CD4-positive, CD25-positive, alpha-beta regulatory T cell (primary cell): Measurements from ENCODE around the gene DNAH8. TPM values are rescaled to one million over a fixed set of nuclear protein-coding genes. Genes with fewer than 3 reads are reported as not detected.

ENCODE experiments used
- ATAC-seq, 2 donors: fragments of 150-1000 bp; cut with Tn5 transposase; one replicate each; pipeline ENCODE4 v1.10.0; 2021; ENCODE audit warnings: low read depth in 2 of 2, moderate number of reproducible peaks in 2 of 2, moderate library complexity in 1 of 2
- DNase-seq, 3 donors: peaks; one replicate each; pipeline versions ENCODE4 v3.0.0 to v3.0.0-alpha.2; 2012 to 2022; ENCODE audit warnings: mixed read lengths in 1 of 3
- H3K27ac ChIP-seq: one replicate; pipeline ENCODE4 v1.7.0; 2013; ENCODE audit warnings: mild to moderate bottlenecking, low read length; ENCODE audit not compliant: insufficient read depth, poor library complexity, severe bottlenecking
- H3K27me3 ChIP-seq: one replicate; pipeline ENCODE4 v1.7.0; 2013; ENCODE audit warnings: low read length; ENCODE audit not compliant: control insufficient read depth, insufficient read depth
- H3K36me3 ChIP-seq: one replicate; pipeline ENCODE4 v1.7.0; 2013; ENCODE audit warnings: mild to moderate bottlenecking, low read length, moderate library complexity; ENCODE audit not compliant: control insufficient read depth, insufficient read depth
- H3K4me1 ChIP-seq: 2 replicates; pipeline ENCODE4 v1.7.0; 2013; ENCODE audit warnings: mild to moderate bottlenecking, low read length; ENCODE audit not compliant: insufficient read depth, control insufficient read depth, poor library complexity, severe bottlenecking
- H3K4me3 ChIP-seq: one replicate; pipeline ENCODE4 v1.7.0; 2013; ENCODE audit warnings: low read depth, mild to moderate bottlenecking, low read length, moderate library complexity
- H3K9me3 ChIP-seq, 2 experiments: 1 replicate in 1 of 2; 2 replicates in 1 of 2; pipeline ENCODE4 v1.7.0; 2013; ENCODE audit warnings: low read length in 2 of 2, mild to moderate bottlenecking in 1 of 2, moderate library complexity in 1 of 2; ENCODE audit not compliant: control insufficient read depth in 2 of 2
- H3K27ac Mint-ChIP-seq, 3 donors: one replicate each; pipeline ENCODE4 v1.8.0; 2020 to 2022; ENCODE audit warnings: mild to moderate bottlenecking in 3 of 3, mixed read lengths in 3 of 3, moderate library complexity in 2 of 3
- H3K27me3 Mint-ChIP-seq: one replicate; pipeline ENCODE4 v1.8.0; 2022; ENCODE audit warnings: mild to moderate bottlenecking, mixed read lengths
- H3K36me3 Mint-ChIP-seq: one replicate; pipeline ENCODE4 v1.8.0; 2020; ENCODE audit warnings: mixed read lengths
- H3K4me1 Mint-ChIP-seq, 4 donors: one replicate each; pipeline ENCODE4 v1.8.0; 2020 to 2022; ENCODE audit warnings: mixed read lengths in 4 of 4, mild to moderate bottlenecking in 1 of 4
- H3K4me3 Mint-ChIP-seq, 4 donors: one replicate each; pipeline ENCODE4 v1.8.0; 2020 to 2022; ENCODE audit warnings: mild to moderate bottlenecking in 4 of 4, mixed read lengths in 4 of 4, moderate library complexity in 3 of 4
- H3K9me3 Mint-ChIP-seq, 7 donors: one replicate each; pipeline ENCODE4 v1.8.0; 2020 to 2022; ENCODE audit warnings: mixed read lengths in 7 of 7, mild to moderate bottlenecking in 3 of 7, moderate library complexity in 2 of 7
- polyA plus RNA-seq, 4 donors: library from polyadenylated mRNA; unstranded; fragments of 300-500 nt; fragmentation: Illumina TruSeq; gene quantifications; one replicate each; pipeline ENCODE4 v1.2.3, GENCODE V29; 2021
- total RNA-seq: library from RNA; stranded (reverse); gene quantifications from one replicate; pipeline ENCODE4 v1.2.3, GENCODE V29; 2022

DNAH8 gene
- total and polyA plus RNA-seq, 5 donors from 2014 or later: 0.05 to 1.2 (median 0.57) TPM

DNA sequence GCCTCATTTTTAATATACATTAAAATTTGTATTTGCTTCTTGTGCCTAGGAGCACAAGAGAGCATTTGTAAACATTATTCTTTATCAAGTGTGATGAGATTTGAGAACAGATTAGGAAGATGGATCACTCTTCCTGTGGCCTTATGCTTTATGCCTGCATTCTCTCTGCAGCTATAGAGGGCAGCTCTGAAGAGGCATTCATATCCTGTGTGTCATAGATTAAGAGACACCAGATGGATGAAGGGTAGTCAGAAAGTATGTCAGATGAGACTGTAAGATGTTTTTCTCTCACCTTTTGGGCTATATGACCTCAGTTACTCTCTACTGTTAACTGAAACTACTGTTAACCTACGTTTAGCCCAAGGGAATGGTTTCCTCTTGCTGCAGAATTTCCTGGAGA is 61.4 kb downstream of the DNAH8 start:
- no peaks in the 10 kb centered on the region for H3K9me3 ChIP-seq
- peaks cover 14% of the 10 kb centered on the region for H3K27me3 ChIP-seq
- no peaks in the 10 kb centered on the region for H3K4me1 ChIP-seq
- Mint-ChIP-seq H3K4me3 (no peak overlapping the region), H3K9me3 (no peaks in the 10 kb centered on the region), H3K27me3 (peaks cover 22% of the 10 kb centered on the region), H3K36me3 (no peaks in the 10 kb centered on the region), H3K27ac (no peak overlapping the region), H3K4me1 (no peaks in the 10 kb centered on the region)
- DNase-seq (no peak), ATAC-seq (no peak)
- H3K36me3 ChIP-seq: no peaks in the 10 kb centered on the region
- H3K27ac ChIP-seq: no peak overlapping the region
- no peak overlapping the region for H3K4me3 ChIP-seq

DNA sequence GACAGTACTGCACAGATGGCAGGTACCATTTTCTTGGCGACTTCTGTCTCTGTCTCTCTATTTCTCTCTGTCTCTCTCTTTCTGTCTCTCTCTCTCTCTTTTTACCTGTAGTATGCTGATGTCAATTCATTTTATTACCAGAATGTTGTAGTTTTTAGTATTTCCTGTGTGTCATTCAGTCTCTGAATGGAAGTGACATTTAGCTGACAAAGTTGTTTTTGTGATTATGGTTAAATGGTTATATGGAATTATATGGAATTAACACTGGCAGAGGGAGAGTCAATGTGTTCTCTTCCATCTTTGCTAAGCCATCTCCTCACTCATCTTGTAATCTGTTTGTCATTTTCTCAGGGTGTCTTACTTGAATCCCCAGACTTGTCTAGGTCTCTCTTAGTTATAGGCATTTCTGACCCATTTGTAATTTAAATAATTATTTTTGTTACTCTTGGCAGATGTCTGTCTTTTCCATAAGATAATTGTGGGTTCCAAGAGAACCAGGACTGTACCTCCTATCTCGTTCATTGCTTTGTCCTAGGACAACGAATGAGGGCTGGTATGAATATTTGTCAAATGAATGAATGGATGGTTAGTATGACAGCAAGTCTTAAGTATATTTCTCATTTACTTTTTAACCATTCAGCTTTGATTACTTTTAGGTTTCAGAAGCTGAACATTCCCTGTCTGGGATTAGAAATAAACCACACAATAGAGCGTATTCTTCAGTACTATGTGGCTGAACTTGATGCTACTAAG is 64.4 kb downstream of the DNAH8 start:
- Histone ChIP-seq H3K4me1 (no peaks in the 10 kb centered on the region), H3K9me3 (no peaks in the 10 kb centered on the region), H3K27ac (no peak overlapping the region), H3K4me3 (no peak overlapping the region), H3K36me3 (no peaks in the 10 kb centered on the region), H3K27me3 (peaks cover 13% of the 10 kb centered on the region)
- Mint-ChIP-seq H3K27ac (no peak overlapping the region), H3K36me3 (no peaks in the 10 kb centered on the region), H3K4me1 (no peaks in the 10 kb centered on the region), H3K9me3 (no peaks in the 10 kb centered on the region), H3K27me3 (peaks cover 13% of the 10 kb centered on the region), H3K4me3 (no peak overlapping the region)
- no peak for DNase-seq
- ATAC-seq: no peak

DNA sequence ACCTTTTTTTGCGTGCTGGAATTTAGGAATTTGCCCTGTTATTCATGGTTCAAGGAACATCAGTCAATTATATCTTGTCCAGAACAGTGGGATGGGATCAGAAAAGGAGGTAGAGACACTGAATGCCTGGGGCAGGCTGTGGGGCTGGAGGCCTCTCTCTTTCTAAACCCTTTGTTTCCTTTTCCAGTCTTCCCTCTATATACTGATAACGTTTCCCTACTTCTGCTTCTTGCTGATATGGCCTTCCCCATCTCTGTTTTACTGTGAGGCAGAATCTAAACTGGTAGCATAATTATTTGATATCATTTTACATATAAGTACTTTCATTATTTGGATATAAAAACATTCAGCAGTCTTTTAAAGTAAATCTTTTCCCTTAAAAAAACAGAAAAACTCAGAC is 67.5 kb downstream of the DNAH8 start:
- Mint-ChIP-seq H3K27me3 (peaks cover 14% of the 10 kb centered on the region), H3K4me1 (no peaks in the 10 kb centered on the region), H3K36me3 (no peaks in the 10 kb centered on the region), H3K9me3 (no peaks in the 10 kb centered on the region), H3K4me3 (no peak overlapping the region), H3K27ac (no peak overlapping the region)
- DNase-seq (no peak), ATAC-seq (no peak)
- peaks cover 9% of the 10 kb centered on the region for H3K27me3 ChIP-seq
- no peaks in the 10 kb centered on the region for H3K4me1 ChIP-seq
- no peaks in the 10 kb centered on the region for H3K36me3 ChIP-seq
- H3K27ac ChIP-seq: no peak overlapping the region
- H3K9me3 ChIP-seq: no peaks in the 10 kb centered on the region
- H3K4me3 ChIP-seq: no peak overlapping the region

DNA sequence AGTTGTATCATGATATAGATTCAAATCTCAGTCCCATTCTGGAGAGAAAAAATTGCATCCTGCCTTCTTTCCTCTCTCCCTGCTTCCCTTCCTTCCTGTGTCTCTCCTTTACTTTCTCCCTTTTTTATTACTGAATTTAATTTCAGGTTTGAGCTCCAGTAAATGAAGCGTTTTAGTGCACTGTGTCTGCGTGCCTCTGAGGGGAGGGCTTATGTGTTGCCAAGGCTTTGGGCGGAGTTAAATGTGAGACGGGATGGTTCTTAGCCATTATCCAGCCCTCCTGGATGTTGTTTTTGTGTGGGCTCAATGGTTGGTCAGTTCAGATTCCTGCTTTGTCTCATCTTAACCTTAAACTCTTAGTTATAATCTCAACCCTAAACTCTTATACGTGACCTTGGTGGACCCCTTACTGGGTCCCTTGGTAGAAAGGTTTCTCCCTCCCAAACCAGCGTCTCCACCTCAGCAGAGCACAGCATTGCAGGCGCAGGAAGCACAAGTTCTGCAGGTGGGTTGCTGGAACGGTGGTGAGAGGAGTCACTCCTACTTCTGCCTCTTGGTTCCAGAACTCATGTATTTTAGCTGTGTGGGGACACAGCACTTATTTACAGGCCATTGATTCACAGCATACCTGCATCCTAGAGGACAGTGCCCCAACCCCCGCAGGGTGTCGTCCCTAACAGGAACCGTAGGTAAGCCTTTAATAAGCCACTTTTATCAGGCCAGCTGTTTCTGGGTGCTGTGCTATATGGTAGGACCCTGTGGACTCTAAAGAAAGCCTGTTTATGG is 68.5 kb downstream of the DNAH8 start:
- H3K27ac Mint-ChIP-seq: no peak overlapping the region
- H3K4me1 Mint-ChIP-seq: no peaks in the 10 kb centered on the region
- H3K27me3 Mint-ChIP-seq: peaks cover 14% of the 10 kb centered on the region
- no peak overlapping the region for H3K27ac ChIP-seq
- no peaks in the 10 kb centered on the region for H3K9me3 Mint-ChIP-seq
- peaks cover 9% of the 10 kb centered on the region for H3K27me3 ChIP-seq
- H3K36me3 ChIP-seq: no peaks in the 10 kb centered on the region
- H3K4me3 ChIP-seq: no peak overlapping the region
- H3K36me3 Mint-ChIP-seq: no peaks in the 10 kb centered on the region
- H3K4me3 Mint-ChIP-seq: no peak overlapping the region
- no peaks in the 10 kb centered on the region for H3K4me1 ChIP-seq
- H3K9me3 ChIP-seq: no peaks in the 10 kb centered on the region
- ATAC-seq (no peak), DNase-seq (no peak)

- H3K36me3 Mint-ChIP-seq: no peaks in the 10 kb centered on the region
- no peak for ATAC-seq
Measured at GRCh38 chr6:38784506-38785235, 69.6 kb downstream of the DNAH8 start.

GRCh38 chr6:38786486-38786885 is 71.4 kb downstream of the DNAH8 start:
- Histone ChIP-seq H3K27ac (no peak overlapping the region), H3K27me3 (peaks cover 4% of the 10 kb centered on the region), H3K9me3 (no peaks in the 10 kb centered on the region), H3K36me3 (no peaks in the 10 kb centered on the region), H3K4me3 (no peak overlapping the region), H3K4me1 (no peaks in the 10 kb centered on the region)
- Mint-ChIP-seq H3K27ac (no peak overlapping the region), H3K27me3 (peaks cover 17% of the 10 kb centered on the region), H3K4me3 (no peak overlapping the region), H3K4me1 (no peaks in the 10 kb centered on the region), H3K9me3 (peaks cover 0 to under 1% (median 0%) of the 10 kb centered on the region in 7 donors), H3K36me3 (no peaks in the 10 kb centered on the region)
- DNase-seq (no peak), ATAC-seq (no peak)

More at GRCh38 chr6:38784506-38785235, 69.6 kb downstream of the DNAH8 start:
- peaks cover 14% of the 10 kb centered on the region for H3K27me3 Mint-ChIP-seq
- Histone ChIP-seq H3K27ac (no peak overlapping the region), H3K27me3 (peaks cover 4% of the 10 kb centered on the region), H3K4me1 (no peaks in the 10 kb centered on the region), H3K4me3 (no peak overlapping the region), H3K9me3 (no peaks in the 10 kb centered on the region), H3K36me3 (no peaks in the 10 kb centered on the region)
- H3K27ac Mint-ChIP-seq: no peak overlapping the region
- H3K9me3 Mint-ChIP-seq: no peaks in the 10 kb centered on the region
- H3K4me1 Mint-ChIP-seq: no peaks in the 10 kb centered on the region
- H3K4me3 Mint-ChIP-seq: no peak overlapping the region
- no peak for DNase-seq

DNA sequence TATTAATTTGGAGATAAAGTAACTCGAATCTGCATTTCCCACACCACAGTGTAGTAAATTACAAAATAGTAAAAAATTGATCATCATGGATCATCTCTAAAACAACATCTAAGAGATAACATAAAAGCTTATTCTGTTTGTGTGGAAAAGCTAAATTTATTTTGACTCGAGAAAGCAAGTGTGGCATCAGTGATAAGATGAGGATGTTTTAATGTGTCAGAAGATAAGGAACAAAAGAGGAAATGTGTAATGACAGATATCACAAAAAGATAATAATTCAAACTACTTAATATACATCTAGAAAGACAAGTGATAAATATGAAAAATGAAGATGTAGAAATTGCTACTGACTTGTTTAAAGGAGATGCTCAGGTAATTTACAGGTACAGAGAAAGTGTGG is 74.1 kb downstream of the DNAH8 start:
- Mint-ChIP-seq H3K36me3 (no peaks in the 10 kb centered on the region), H3K27ac (no peak overlapping the region), H3K9me3 (peaks cover 0 to 3% (median 0%) of the 10 kb centered on the region in 7 donors), H3K27me3 (peaks cover 26% of the 10 kb centered on the region), H3K4me3 (no peak overlapping the region), H3K4me1 (no peaks in the 10 kb centered on the region)
- ATAC-seq (no peak), DNase-seq (no peak)
- Histone ChIP-seq H3K4me1 (no peaks in the 10 kb centered on the region), H3K27me3 (peaks cover 4% of the 10 kb centered on the region), H3K9me3 (no peaks in the 10 kb centered on the region), H3K27ac (no peak overlapping the region), H3K36me3 (no peaks in the 10 kb centered on the region), H3K4me3 (no peak overlapping the region)
